Activated CD8-positive, alpha-beta memory T cell treated with anti-CD3 and anti-CD28 coated beads for 24 hours (primary cell): Measurements from ENCODE around the gene NUAK2.
A peak's percentile ranks its signal among the peaks of the same experiment; 100 is the strongest.
"Not testable (repeated sequence)": the region's sequence is repeated elsewhere in the genome, so short reads cannot be mapped to it uniquely, and the experiment has no call there.

Experiments used
- DNase-seq: peaks from one replicate; pipeline ENCODE4 v3.0.0-alpha.2; 2020

The NUAK2 gene

DNA sequence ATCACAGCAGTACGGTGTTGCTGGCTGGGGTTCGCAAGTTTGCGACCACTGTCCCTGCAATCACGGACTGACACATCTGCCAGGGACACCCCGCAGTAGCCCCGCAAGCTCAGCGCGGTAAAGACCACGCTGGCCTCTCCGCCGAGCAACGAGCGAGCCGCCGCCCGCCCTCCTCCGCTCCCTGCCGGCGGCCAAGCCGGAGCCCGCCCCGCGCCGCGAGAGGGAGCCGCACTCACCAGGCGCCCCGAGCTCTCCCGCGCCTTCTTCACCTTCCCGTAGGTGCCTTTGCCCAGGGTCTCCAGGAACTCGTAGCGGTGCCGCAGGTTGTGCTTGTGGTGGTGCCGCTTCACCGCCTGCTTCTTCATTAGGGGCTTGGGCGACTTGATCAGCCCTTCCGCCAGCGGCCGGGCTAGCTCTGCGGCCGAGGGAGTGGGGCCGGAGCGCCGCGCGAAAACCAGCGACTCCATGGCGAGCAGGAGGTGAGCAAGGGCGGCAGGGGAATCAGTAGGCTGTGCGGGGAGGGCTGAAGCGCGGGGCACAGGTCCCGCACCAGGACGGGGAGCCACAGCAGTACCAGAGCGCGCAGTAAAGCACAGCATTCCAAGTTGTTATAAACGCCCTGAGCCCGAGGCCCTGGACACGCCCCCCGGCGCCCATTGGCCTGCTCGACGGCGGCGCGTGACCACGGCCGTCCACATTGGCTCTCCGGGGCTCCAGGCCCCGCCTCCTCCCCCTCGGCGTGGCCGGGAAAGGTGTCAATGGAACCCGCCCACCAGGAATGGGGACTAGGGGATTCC lies at the start of gene NUAK2:
NUAK2 (minus strand) TSS at position 584 of the 797 bp plus-strand sequence; CDS start at position 467, 117 bp downstream.
- peak; percentile 91 for DNase-seq

- DNase-seq = no peak
Measured at GRCh38 chr1:205370780-205371179, 49.2 kb upstream of the NUAK2 start.

GRCh38 chr1:205369701-205370123 lies 48.2 kb upstream of the NUAK2 start:
- no peak for DNase-seq

DNA sequence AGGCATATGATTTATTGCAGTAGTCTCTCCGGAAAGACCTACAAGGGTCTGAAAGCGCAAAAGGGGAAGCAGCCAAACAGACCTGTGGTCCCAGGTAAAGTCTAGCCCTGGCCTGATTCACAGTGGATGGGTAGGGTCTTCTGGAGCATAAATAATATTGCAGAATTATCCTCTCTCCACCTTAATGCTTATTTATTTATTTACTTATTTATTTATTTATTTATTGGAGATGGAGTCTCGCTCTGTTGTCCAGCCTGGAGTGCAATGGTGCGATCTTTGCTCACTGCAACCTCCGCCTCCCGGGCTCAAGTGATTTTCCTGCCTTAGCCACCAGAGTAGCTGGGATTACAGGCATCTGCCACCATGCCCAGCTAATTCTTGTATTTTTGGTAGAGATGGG lies 46.9 kb upstream of the NUAK2 start:
- DNase-seq = no peak

DNA sequence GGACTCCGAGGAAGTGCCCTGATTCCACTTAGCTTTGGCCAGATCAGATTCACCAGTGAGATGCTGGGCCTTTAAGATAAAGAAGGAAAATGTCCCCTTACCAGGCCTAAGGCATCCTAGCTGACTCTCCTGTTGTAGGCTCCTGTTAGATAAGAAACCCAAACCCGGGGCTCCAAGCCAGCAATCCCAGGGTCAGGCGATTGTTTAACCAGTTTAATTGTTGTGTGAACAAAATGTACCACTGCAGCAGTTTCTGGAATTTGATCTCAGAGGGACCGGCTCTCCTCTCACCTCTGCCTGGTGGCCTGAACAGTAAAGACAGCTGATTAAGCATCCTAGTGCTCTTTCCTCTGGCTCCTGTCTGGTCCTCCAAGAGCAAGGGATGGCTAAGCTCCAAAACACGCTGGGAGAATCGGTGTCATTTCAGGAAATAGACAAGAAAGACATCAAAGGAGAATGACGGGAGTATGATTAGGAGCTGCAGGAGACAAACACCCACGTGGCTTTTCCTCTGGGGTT lies 44.5 kb upstream of the NUAK2 start:
- DNase-seq = no peak

GRCh38 chr1:205365086-205365485 lies 43.5 kb upstream of the NUAK2 start:
- not testable (repeated sequence) for DNase-seq

DNA sequence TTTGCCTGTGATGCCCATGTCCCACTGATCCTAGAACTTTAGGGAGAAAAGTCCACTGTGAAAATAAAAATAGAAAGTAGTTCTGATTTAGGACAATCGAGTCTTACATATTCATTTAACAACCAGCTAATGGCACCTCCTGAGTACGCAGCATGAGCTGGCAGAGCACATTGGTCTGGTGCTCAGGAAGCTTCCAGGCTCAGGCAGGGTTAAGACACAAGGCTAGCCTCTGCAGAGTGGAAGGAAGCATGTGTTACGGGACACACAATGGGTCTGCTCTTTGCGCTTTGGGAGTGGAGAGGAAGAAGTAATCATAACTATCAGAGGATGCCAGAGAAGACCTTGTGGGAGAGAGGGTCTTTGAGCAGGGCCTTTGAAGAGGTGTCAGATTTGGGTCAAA lies 39.3 kb upstream of the NUAK2 start:
- DNase-seq = no peak

DNA sequence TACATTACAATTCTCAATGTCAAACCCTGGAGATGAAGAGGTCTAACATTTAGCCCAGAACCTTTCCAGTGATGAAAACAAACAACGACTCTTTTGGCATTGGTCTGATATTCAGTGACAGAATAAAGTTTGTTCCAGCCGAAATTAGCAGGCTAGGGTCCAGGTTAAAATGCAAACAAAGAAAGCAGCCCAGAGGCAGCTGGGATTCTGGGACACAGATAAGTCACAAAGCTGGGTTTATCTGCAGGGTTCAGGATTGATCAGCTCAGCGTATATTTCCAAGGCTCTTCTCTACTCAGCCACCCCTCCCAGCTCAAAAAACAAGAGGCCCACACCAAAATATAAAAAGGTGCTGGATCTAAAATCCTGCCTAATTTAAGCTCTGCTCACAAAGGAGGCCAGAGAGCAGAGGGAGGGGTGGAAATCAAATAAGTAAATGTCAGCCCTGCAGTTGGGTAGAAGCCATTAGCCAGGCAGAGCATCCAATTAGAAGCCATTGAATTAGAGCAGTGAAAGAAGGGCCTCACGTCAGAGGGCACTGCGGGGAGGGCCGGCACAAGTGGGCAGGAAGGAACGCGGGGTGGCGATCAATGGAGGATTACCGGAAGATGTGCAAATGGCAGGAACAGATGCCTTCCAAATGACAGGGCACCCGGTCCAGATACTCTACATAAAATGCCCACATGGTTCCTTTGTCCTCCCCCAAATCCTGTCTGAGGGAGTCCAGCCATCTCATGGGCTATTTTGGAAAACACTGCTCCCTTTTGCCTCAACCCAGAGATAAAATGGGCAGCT lies 38.4 kb upstream of the NUAK2 start:
- no peak for DNase-seq

GRCh38 chr1:205358579-205358978 lies 37.0 kb upstream of the NUAK2 start:
- no peak for DNase-seq

- DNase-seq = no peak
Measured at GRCh38 chr1:205357567-205357966, 36.0 kb upstream of the NUAK2 start.

DNA sequence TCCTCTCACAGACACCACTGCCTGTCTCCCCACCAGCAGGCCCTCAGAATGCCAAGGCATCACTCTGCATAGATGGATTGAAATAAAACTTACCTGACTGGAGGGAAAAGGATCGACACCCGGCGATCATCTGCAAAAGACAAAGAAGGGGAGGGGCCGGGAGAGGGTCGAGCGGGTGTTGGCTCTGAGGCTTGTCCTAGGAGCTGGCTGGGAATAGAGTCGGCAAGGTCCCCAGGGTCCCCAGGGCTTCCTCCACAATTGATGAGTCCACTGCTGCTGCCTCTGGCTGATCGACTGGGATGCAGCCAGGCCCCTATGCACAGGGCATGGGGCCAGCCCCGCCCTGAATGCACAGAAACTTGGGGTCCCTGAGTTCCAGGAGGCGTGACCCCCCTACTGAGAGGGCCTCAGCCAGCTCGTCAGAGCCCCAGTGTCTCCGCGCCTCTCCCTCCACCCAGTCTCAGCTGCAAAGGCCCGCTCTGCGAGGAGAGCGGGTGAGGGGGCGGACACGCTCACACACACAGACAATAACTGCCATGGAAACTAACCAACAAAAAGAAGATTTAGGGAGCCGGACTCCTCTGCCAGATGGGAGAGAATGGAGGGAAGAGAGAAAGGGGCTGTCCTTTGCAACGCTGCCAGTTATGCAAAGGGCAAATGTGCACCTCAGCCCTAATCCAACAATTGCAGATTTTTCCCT lies 35.0 kb upstream of the NUAK2 start, which contains the start of gene KLHDC8A:
KLHDC8A (minus strand) TSS at position 483 of the 700 bp plus-strand sequence. CDS start 13,318 bp downstream, outside the sequence.
- no peak for DNase-seq

- DNase-seq = no peak
Measured at GRCh38 chr1:205355075-205355453, 33.5 kb upstream of the NUAK2 start.

DNA sequence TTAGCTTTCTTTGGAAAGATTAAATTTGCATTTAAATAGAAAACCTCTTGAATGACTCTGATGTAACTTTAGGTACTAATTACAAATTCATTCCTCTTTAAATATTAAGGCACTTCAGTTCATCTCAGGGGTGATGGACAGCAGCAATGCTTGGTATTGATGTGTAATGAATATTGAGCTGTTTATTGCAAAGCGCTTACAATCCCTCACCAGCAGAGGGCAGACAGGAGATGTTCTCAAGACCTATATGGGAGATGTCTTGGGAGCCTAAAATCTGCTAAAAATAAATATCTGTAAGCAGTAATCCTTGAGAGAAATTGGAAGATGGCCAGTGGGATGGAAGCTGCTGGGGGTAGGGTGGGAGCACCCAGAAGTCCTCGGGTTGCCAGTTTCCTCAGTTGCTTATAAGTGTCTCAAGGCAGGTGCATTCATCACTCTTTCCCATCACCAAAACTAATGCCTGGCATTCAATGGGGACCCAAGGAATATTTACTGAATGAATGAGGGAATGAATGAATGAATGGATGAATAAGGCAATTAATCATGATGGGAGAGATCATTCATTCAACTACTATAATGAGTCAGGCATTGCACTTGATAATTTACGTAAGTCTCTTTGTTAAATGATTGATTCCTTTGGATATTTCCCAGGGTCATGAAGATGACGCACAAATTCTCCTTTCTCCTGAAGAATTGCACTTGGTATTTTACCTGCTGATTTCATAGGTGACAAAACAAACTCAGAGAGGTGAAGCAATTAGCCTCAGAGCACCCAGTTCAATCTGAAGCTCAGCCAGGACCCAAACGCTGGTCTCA lies 32.9 kb upstream of the NUAK2 start:
- peak; percentile 73 for DNase-seq

GRCh38 chr1:205353612-205354011 lies 32.1 kb upstream of the NUAK2 start:
- no peak for DNase-seq

DNA sequence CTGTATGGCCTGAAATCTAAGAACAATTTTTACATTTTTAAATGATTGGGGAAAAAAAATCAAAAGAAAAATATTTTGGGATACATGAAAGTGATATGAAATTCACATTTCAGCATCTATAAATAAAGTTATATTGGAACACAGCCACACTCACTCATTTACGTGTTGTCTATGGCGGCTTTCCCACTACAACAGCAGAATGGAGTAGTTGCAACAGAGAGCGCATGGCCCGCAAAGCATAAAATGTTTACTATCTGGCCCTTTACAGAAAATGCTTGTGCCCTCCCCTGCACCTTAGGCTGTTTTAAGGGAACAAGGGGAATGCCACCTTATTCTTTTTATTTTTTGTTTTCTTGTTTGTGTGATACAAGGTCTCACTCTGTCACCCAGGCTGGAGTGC lies 31.6 kb upstream of the NUAK2 start:
- no peak for DNase-seq

DNA sequence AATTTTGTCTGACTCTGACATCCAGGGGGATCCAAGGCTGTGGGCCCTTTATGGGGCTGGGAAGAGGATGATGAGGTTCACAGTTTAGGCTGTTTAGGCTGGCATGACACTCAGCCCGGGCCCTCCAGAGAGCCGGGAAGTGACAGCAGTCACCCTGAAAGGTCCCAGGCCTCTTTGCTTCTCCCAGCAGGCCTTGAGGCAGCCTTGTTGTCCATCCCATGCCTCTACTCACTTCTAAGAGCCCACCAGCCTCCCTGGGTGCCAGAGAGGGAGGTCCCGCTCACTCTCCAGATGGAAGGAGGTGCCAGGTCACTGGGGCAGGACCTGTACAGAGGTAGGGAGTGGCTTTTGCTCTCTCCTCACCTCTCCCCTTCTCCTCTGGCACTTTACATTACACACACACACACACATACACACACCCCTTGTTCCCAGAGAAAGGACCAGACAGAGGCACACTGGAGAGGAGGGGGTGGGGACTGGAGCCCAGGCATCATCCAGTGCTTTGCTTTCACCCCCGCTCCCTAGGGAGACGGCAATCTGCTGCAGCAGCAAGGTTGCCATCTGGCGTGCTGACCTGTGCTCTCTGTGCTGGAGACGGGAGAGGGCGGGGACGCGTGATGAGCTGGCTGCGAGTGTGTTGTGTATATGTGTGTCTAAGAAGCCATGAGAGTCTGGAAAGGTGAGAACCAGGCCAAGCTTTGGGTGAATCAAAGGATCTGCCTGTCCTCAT lies 30.6 kb upstream of the NUAK2 start:
- DNase-seq = no peak

DNA sequence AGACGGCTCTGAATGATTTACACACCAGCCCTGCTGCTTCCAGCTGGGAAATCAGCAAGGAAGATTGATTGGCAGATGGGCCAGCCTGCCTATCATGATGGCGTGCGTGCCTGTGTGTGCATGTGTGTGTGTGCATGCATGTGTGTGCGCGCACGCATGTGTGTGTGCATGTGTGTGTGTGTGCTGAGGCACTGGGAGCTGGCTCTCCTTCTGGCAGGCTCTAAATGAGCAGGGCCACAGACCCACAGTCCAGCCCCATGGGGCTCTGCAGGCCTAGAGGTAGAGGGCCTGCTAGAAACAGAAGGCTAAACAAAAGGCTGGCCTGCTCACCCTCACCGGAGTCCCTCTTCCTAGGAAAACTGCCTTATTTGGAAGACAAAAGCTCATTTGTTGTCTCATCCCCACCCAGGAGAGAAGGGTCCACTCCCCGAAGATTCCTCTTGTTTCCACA lies 29.2 kb upstream of the NUAK2 start:
- DNase-seq = no peak

GRCh38 chr1:205350124-205350523 lies 28.6 kb upstream of the NUAK2 start:
- DNase-seq = no peak

DNA sequence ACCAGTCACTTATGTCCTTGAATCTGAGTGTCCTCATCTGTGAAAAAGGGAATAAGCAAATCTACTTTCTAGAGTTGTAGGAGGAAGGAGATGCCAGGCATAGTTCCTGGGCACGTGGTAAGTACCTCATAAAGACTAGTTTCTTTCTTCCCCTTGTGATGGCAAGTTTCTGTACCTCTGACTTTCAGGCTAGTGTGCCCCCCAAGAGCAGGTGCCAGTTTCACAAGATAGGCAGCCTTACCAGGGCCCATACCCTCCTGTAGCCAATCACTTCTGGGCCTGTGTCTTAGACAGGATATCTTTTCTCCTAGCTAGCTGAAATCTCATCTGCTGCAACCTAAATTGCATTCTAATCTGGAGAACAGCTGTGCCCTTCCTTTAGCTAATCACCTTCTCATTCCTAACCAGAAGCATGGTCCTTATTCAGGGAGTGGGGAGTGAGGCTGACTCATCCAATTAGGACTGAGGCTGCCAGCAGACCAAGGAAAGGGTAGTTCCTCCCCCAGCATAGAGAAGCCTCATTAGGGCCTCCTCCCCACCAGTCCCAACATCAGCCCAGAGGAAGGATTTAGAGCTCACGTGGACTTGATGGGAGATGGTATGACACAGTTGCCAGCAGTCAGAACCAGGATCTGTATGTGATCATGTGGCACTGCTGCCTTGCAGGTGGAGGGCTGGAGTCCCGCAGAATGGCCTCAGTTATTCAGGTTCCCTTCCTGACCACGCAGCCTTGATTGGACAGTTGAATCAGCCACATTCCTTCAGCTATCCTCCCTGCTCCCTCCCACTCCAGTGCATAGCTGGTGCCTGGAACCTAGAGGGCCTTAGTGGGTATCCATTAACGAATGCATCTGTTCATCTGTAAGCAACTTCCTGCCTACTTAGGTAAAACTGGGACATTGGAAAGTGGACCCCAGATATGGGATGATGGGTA lies 27.3 kb upstream of the NUAK2 start:
- DNase-seq = no peak

DNA sequence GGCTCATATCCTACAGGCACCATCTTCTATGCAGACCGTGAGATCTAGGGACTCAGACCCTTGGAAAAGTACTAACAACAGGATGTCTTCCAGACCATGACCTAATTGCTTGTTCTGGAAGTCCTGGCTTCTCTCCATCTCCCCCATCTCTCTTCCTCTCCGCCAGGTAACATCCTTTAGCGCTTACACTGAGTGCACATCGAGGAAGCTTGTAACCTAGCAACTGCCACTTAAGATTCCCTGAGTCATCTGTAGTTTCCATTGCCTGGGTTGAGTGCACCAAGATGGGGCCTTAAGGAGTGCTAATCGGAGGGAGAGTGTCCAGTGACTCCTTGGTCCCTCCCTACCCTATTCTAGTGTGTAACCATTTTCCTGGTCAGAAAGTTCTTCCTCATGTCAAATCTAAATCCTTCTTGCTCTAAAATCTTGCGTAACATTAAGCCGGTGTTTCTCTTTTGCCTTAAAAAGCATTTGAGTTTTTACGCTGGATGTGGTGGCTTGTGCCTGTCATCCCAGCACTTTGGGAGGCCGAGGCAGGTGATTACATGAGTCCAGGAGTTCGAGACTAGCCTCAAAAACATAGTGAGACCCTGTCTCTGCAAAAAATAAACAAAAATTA lies 25.5 kb upstream of the NUAK2 start:
- no peak for DNase-seq
